ENCODE data around the gene TOP2A. TPM values are rescaled to one million over a fixed set of nuclear protein-coding genes. Genes with fewer than 3 reads are reported as not detected.

The TOP2A gene
- total and polyA plus RNA-seq, 9 of the 15 experiments (the other 6 are each of a cell fraction or from before 2014, with no cell fraction given): 133 to 347 (median 259) TPM

- 0 out of 4 replicates have a peak, but pooled peaks of 1 of the 2 experiments have one; percentile 22 for TF ChIP-seq TRIM24 (IDR thresholded peaks at IDR 0.05)
- peak; percentile 40; the same call in 1 of the 2 replicates for TF ChIP-seq KLF6 (CRISPR knock-in tag; IDR thresholded peaks at IDR 0.05; ENCODE audit: borderline replicate concordance)
- TF ChIP-seq CGGBP1 (CRISPR knock-in tag; IDR thresholded peaks at IDR 0.05): no peak
- no peak for TF ChIP-seq SNIP1 (IDR thresholded peaks at IDR 0.05; ENCODE audit: low read depth)
- no peak for TF ChIP-seq ZBTB33 (CRISPR knock-in tag; IDR thresholded peaks at IDR 0.05)
- no peak for TF ChIP-seq ZNF12 (CRISPR knock-in tag; IDR thresholded peaks at IDR 0.05)
- TF ChIP-seq ZNF395 (CRISPR knock-in tag; IDR thresholded peaks at IDR 0.05): peak; percentile 82; the same call in 1 of the 2 replicates
- no peak for TF ChIP-seq ZNF436 (CRISPR knock-in tag; IDR thresholded peaks at IDR 0.05)
- TF ChIP-seq RCOR1 (IDR thresholded peaks at IDR 0.05; ENCODE audit: borderline replicate concordance in 1 of 2, low read depth in 2 of 2, low read length in 2 of 2): peak in 1 of 2 experiments; percentile 90; a peak in 3 of 4 replicates
- TF ChIP-seq KAT8 (IDR thresholded peaks at IDR 0.05; ENCODE audit: low read depth): no peak
- TF ChIP-seq SMAD1 (IDR thresholded peaks at IDR 0.05; ENCODE audit: low read depth, low read length, partially characterized antibody): no peak
- TF ChIP-seq BDP1 (IDR thresholded peaks at IDR 0.05; ENCODE audit: insufficient read depth, insufficient read length): no peak
- no peak for TF ChIP-seq TCF7 (IDR thresholded peaks at IDR 0.05; ENCODE audit: borderline replicate concordance)
- no peak for TF ChIP-seq CREB1 (IDR thresholded peaks at IDR 0.05)
- no peak for TF ChIP-seq CREB1 (CRISPR knock-in tag; IDR thresholded peaks at IDR 0.05)
- TF ChIP-seq ZNF696 (CRISPR knock-in tag; conservative IDR thresholded peaks at IDR 0.05): no peak
- TF ChIP-seq STAG1 (CRISPR knock-in tag; IDR thresholded peaks at IDR 0.05; ENCODE audit: borderline replicate concordance): no peak
- TF ChIP-seq YY1 (IDR thresholded peaks at IDR 0.05; ENCODE audit: borderline replicate concordance in 1 of 3, control insufficient read depth in 1 of 3, extremely low read depth in 1 of 3, insufficient read depth in 3 of 3, insufficient read length in 1 of 3, insufficient replicate concordance in 2 of 3, low read depth in 1 of 3, low read length in 2 of 3): peak in 1 of 3 experiments; percentile 11
- TF ChIP-seq BHLHE40 (IDR thresholded peaks at IDR 0.05; ENCODE audit: low read length): no peak
- TF ChIP-seq MAZ (CRISPR knock-in tag; conservative IDR thresholded peaks at IDR 0.05 in 1 of 2, IDR thresholded peaks at IDR 0.05 in 1 of 2): peak in 1 of 2 experiments; percentile 26; a peak in 1 of 4 replicates
- TF ChIP-seq CREBBP (IDR thresholded peaks at IDR 0.05; ENCODE audit: low read depth, low read length): no peak
- TF ChIP-seq ARID3B (CRISPR knock-in tag; IDR thresholded peaks at IDR 0.05; ENCODE audit: borderline replicate concordance): no peak
Measured at GRCh38 chr17:40437095-40437732, 19.5 kb upstream of the TOP2A start (continued).
